ENCODE measurements around the gene MASP1.

Gene MASP1

GRCh38 chr3:187215460-187215859 is 76.1 kb downstream of the MASP1 start:
- CTCF ChIA-PET = no interaction called here
- POLR2A ChIA-PET = no interaction called here
- no peak for DNase-seq (ENCODE audit: extremely low spot score)
- TF ChIP-seq CTCF (IDR thresholded peaks at IDR 0.05; ENCODE audit: control extremely low read depth, extremely low read depth, low read depth, missing control alignments) = no peak

GRCh38 chr3:187213616-187214015 is 77.9 kb downstream of the MASP1 start:
- ChIA-PET CTCF (no interaction called here), POLR2A (no interaction called here)
- TF ChIP-seq CTCF (IDR thresholded peaks at IDR 0.05; ENCODE audit: control extremely low read depth, extremely low read depth, low read depth, missing control alignments) = no peak
- DNase-seq (ENCODE audit: extremely low spot score) = no peak

- CTCF ChIA-PET = interaction anchor here (1.1 to 3.5 kb wide), 2 partner anchors 10 to 18 kb away, joined by 3 to 40 read pairs; no protein-coding TSS in a partner anchor
- TF ChIP-seq CTCF (IDR thresholded peaks at IDR 0.05; ENCODE audit: control extremely low read depth, extremely low read depth, low read depth, missing control alignments) = no peak
- DNase-seq (ENCODE audit: extremely low spot score) = no peak
- POLR2A ChIA-PET = no interaction called here
Measured at GRCh38 chr3:187212705-187213104, 78.8 kb downstream of the MASP1 start.

DNA sequence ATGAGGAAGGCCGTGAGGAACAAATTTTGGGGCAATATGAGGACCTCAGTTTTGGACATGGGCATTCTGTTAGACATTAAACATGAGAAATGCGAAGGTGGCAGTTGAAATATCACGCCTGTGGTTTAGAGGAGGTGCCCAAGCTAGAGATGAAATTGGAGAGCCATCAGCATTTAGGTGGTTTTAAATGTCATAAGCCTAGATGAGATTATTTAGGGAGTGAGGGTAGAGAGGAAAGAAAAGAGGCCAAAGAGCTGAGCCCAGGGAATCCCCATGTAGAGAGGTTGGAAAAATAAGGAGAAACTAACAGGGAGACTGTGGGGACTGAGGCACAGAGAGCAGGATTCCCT is 79.4 kb downstream of the MASP1 start:
- ChIA-PET CTCF (interaction anchor here (1.1 to 3.5 kb wide), 2 partner anchors 10 to 18 kb away, joined by 3 to 40 read pairs; no protein-coding TSS in a partner anchor), POLR2A (no interaction called here)
- DNase-seq (ENCODE audit: extremely low spot score) = no peak
- no peak for TF ChIP-seq CTCF (IDR thresholded peaks at IDR 0.05; ENCODE audit: control extremely low read depth, extremely low read depth, low read depth, missing control alignments)

GRCh38 chr3:187211532-187212195 is 79.9 kb downstream of the MASP1 start:
- no peak for DNase-seq (ENCODE audit: extremely low spot score)
- ChIA-PET CTCF (interaction anchor here (2.5 to 3.5 kb wide), 2 partner anchors 11 to 20 kb away, joined by 7 to 40 read pairs; no protein-coding TSS in a partner anchor), POLR2A (no interaction called here)
- TF ChIP-seq CTCF (IDR thresholded peaks at IDR 0.05; ENCODE audit: control extremely low read depth, extremely low read depth, low read depth, missing control alignments) = no peak

DNA sequence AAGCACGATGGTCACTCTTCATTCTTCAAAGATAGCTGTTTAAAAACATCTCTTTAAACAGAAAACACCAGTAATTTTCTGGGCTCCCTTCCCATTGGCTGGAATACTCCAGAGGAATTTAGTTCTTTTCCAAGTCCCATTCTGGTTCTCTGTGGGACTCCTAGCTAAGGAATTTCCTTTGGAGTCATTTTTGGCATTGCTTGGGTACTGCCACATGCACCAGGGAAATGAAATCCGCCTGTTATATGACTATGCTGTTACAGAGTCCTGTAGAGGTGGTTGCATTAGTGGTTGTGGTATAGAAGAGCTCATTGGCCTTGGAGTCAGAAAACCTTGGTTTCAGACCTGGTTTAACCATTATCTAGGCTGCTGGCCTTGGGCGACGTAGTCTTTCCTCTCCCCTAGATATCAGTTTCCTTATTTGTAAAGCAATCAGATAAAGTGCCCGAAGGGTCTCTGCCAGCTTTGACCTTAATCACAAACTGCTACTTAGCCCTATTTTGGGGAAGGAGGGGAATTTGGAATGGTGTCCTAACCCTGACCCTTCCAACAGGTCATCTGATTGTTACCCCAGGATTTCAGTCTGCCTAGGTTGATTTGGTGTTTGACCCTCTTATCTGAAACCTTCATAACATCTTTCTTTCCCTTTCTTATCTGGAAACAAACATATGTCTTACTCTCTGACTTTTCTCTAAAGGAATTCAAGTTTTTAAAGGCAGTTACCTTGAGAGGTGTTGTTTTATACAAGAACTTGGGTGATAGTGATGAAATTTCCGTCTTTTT is 80.8 kb downstream of the MASP1 start:
- ChIA-PET CTCF (interaction anchor here (1.2 to 3.5 kb wide), 4 partner anchors 9 to 468 kb away, joined by 4 to 40 read pairs (median 6); no protein-coding TSS in a partner anchor), POLR2A (no interaction called here)
- no peak for DNase-seq (ENCODE audit: extremely low spot score)
- TF ChIP-seq CTCF (IDR thresholded peaks at IDR 0.05; ENCODE audit: control extremely low read depth, extremely low read depth, low read depth, missing control alignments) = no peak
